Bone marrow (tissue), 2 donors: Measurements from ENCODE around the gene BPIFB6.
A peak's percentile ranks its signal among the peaks of the same experiment; 100 is the strongest.

Experiments used
- DNase-seq, 2 donors: peaks; one replicate each; lab custom pipeline; 2025; lab: John Stamatoyannopoulos, UW

The BPIFB6 gene

GRCh38 chr20:33031531-33031930 is at the start of gene BPIFB6:
BPIFB6 (plus strand) TSS chr20:33031648; CDS start chr20:33031648, 0 bp downstream.
- DNase-seq: no peak

- DNase-seq: no peak
Measured at GRCh38 chr20:32982617-32983458, 48.6 kb upstream of the BPIFB6 start.

GRCh38 chr20:32983459-32984112 is 47.9 kb upstream of the BPIFB6 start:
- no peak for DNase-seq

- no peak for DNase-seq
Measured at GRCh38 chr20:32984196-32984595, 47.3 kb upstream of the BPIFB6 start.

GRCh38 chr20:32984631-32985354 is 46.7 kb upstream of the BPIFB6 start:
- no peak for DNase-seq

GRCh38 chr20:32985596-32985995 is 45.9 kb upstream of the BPIFB6 start:
- DNase-seq: no peak

- DNase-seq: no peak
Measured at GRCh38 chr20:32986331-32986966, 45.0 kb upstream of the BPIFB6 start.

GRCh38 chr20:32987044-32987825 is 44.2 kb upstream of the BPIFB6 start:
- no peak for DNase-seq

- DNase-seq: no peak
Measured at GRCh38 chr20:32988008-32988407, 43.4 kb upstream of the BPIFB6 start.

GRCh38 chr20:32989507-32990283 is 41.8 kb upstream of the BPIFB6 start:
- DNase-seq: no peak

- no peak for DNase-seq
Measured at GRCh38 chr20:32990426-32990825, 41.0 kb upstream of the BPIFB6 start.

GRCh38 chr20:32991383-32991782 is 40.1 kb upstream of the BPIFB6 start:
- DNase-seq: no peak

GRCh38 chr20:32991792-32992641 is 39.4 kb upstream of the BPIFB6 start:
- no peak for DNase-seq

GRCh38 chr20:32993496-32994050 is 37.9 kb upstream of the BPIFB6 start:
- no peak for DNase-seq

GRCh38 chr20:32995802-32996201 is 35.6 kb upstream of the BPIFB6 start:
- no peak for DNase-seq

GRCh38 chr20:32997431-32997830 is 34.0 kb upstream of the BPIFB6 start:
- no peak for DNase-seq

- DNase-seq: peak in 1 of 2 donors; percentile 34
Measured at GRCh38 chr20:32999603-33000250, 31.7 kb upstream of the BPIFB6 start.

- no peak for DNase-seq
Measured at GRCh38 chr20:33000802-33001466, 30.5 kb upstream of the BPIFB6 start.
